GM19238 (cell line): ENCODE measurements around the gene C5orf63.
A peak's percentile ranks its signal among the peaks of the same experiment; 100 is the strongest.
"Not testable (repeated sequence)": the region's sequence is repeated elsewhere in the genome, so short reads cannot be mapped to it uniquely, and the experiment has no call there.

Experiments used
- DNase-seq: peaks from one replicate; pipeline ENCODE4 v3.0.0; 2011; ENCODE audit warnings: low spot score; ENCODE audit not compliant: insufficient read length

C5orf63 gene

GRCh38 chr5:127072861-127073846, at the start of gene C5orf63:
Gene C5orf63, minus strand, starts transcription at chr5:127073502. Its CDS starts 14,507 bp downstream, at chr5:127058995.
- peak; percentile 76 for DNase-seq

DNA sequence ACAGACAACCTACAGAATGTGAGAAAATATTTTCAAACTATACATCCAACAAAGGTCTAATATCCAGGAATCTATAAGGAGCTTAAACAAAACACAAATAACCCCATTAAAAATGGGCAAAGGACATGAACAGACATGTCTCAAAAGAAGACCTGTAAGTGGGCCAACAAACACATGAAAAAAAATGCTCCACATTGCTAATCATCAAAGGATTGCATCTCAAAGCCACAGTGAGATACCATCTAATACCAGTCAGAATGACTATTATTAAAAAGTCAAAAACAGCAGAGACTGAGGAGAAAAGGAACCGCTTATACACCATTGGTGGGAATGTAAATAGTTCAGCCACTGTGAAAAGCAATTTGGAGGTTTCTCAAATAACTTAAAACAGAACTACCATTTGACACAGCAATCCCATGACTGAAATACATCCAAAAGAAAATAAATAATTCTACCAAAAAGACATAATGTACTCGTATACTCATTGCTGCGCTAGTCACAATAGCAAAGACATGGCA, 39.1 kb upstream of the C5orf63 start:
- no peak for DNase-seq

GRCh38 chr5:127111112-127111511, 37.8 kb upstream of the C5orf63 start:
- no peak for DNase-seq

GRCh38 chr5:127108624-127109260, 35.4 kb upstream of the C5orf63 start:
- DNase-seq = not testable (repeated sequence)

- no peak for DNase-seq
Observed at GRCh38 chr5:127101935-127102334, 28.6 kb upstream of the C5orf63 start.

- DNase-seq = no peak
Observed at GRCh38 chr5:127101533-127101932, 28.2 kb upstream of the C5orf63 start.

- no peak for DNase-seq
Observed at GRCh38 chr5:127098241-127098640, 24.9 kb upstream of the C5orf63 start.

- no peak for DNase-seq
Observed at GRCh38 chr5:127097278-127097677, 24.0 kb upstream of the C5orf63 start.

GRCh38 chr5:127096328-127096993, 23.2 kb upstream of the C5orf63 start:
- no peak for DNase-seq

DNA sequence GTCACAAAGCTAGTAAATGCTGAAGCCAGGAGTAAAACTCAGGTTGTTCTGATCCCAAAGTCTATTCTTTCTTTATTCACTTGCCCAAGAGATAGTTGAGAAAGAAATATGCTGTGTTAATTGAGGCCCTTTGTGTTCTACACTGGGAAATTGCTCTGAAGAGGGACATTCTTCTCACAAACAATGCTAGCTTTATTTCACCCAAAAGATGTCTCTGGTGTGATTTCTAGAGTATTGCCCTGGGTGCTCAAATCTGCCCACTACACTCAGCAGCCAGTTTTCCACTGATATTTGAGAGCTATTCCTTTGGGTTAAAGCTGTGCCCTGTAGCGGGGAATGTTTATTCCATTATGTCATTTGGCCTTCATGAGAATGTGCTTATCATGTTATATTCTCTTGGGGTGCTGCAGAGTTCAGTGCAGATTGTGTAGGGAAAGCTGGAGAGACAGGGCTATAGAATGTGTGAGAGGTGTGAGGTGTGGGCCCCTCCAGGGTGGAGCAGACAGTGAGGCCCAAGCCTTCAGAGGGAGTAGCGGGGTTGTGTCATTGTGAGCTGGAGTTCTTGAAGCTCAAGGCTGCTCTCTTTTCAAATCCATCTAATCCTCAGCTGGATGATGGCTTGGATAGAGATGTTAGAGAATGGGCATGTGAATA, 21.0 kb upstream of the C5orf63 start:
- DNase-seq = no peak

DNA sequence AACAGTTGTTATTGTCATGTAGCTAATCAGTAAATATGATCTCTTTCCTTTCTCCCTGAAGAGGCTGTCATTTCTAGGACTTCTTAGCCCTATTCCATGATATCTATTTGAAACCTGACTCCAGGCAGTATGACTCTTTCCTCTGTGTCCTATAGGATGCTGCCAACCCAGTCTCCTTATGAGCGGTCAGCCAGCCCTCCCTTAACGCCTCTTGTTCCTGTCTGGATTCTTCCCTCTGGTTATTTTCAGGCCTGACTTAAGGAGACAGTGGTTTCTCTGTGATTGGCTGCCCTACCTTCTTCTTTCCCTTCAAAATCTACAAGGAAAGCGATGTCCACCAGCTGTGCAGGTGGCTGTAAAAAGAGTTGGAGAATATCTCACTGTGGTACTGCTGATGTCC, 19.4 kb upstream of the C5orf63 start:
- no peak for DNase-seq

DNA sequence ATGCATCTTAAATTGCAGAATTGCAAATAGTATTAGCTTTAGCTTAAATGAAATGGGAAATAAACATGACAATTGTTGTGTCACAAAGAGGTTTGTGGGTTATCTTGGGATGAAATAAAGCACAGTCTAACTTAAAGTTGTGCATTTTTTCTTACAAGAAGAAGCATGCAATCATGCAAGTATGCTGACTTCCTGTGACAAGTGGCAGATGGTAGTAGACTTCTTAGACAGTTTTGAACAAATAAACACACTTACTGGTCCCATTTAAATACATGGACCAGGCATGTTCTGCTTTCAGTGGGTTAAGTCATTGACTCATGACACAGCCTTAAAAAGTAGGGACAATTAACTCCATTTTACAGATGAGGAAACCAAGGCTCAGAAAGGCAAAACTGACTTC, 15.9 kb upstream of the C5orf63 start:
- DNase-seq = no peak

DNA sequence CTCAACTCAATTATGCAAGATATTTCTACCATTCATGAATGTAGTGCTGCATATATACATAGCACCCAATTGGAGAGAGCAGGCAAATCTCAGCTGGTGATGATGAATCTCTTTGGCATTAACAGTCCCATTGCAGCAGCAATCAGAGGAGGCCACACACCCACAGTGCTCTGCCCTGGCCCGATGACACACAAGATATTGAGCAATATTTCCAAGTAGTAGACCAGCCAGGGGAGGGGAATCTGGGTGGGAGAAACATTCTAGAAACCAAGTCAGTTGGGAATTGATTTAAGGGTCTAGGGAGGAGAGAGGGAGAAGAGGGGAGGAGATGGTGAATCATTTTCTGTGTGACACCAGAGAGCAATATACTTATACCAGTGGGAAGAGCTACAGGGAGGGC, 14.9 kb upstream of the C5orf63 start:
- DNase-seq = no peak

DNA sequence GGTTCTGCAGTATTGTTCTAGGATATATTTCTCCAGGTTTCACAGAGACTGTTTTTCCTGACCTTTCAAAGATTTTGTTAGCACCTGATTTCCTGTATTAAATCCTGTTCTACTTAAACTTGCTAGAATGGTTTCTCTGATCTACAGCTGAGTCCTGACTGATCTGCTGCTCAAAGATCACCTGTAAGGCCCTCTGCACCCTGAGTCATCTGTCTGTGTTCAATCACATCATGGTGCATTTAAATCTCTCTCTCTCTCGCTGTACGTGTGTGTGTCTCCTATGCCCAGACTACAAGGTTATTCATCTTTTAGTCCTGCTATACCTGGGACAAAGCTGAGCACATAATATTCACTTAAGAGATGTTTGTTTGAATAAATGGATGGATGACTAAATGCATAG, 13.3 kb upstream of the C5orf63 start:
- DNase-seq = no peak

DNA sequence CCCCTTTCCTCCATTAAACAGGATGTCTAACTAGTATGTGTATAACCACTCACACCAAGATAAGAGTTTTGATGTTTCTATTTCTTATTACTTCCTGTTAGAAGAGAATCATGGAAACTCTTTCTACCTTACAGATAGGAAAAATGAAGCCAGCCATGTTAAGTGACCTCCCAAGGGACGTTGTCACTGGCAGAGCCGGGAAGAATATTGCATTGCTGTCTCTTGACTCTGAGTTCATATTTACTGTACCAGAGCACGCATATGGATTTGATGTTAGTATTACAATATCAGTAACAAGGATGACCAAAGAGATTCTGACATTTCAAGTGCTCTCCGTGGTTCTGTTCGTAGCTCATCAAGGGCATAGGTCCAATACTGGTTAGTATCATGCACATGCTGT, 12.5 kb upstream of the C5orf63 start:
- no peak for DNase-seq

GRCh38 chr5:127085371-127085770, 12.1 kb upstream of the C5orf63 start:
- no peak for DNase-seq

DNA sequence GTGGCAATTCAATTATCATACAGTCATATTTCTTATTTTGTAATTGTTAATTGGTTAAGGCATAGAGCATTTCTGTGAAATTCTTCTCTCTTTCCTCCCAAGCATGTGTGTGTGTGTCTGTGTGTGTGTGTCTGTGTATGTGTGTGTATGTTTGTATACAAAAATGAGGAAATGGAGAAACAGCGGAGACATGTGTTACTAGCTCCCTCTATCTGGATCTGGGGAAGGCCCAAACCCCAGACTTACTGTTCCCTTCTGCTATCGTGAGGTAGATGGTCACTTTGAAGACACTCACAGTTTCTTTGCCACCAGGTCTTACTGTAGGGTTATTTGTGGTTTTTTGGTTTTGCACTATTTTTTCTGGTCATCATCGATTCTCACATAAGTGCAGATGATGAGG, 11.4 kb upstream of the C5orf63 start:
- DNase-seq = no peak

DNA sequence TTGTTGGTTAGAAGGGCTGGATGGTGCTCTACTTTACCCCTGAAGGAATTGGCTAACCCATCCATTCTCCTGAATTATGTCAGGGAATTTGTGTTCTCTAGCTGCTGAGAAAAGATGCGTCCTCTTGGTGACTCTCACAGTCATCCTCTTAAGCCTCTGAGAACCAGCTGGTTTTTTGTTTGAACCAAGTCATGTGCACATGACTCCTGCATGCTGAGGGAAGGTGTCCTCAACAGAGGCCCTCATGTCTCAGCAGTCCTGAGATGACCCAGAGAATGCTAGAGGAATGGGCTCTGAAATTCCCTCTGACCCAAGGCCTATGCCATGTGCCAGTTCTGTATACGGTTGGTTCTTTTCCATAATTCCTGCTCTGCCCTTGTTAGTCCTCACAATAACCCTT, 10.4 kb upstream of the C5orf63 start:
- no peak for DNase-seq

GRCh38 chr5:127079994-127080491, 6.7 kb upstream of the C5orf63 start:
- no peak for DNase-seq

DNA sequence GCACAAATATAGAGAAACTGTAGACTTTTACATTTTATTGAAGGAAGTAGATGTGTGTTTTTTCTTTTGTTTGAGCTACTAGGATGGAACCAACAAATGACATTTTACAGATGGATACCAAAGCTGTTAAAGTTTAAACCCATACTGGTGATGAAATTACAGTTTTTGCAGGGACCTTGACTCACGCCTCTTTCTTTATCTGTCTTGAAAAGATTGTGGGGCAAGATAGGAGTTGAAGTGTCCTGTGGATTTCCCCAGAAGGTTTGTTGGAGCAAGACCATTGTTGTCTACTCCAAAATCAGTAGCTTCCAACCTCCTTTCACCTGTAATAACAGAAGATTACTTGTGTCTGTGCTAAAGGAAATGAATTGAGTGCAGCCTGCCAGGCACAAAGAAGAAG, 4.1 kb upstream of the C5orf63 start:
- no peak for DNase-seq
